Measurements from ENCODE around the gene CHST1.
A peak's percentile ranks its signal among the peaks of the same experiment; 100 is the strongest.

CHST1 gene

GRCh38 chr11:45674481-45675190 is 9.2 kb upstream of the CHST1 start:
- DNase-seq (ENCODE audit: low spot score) = no peak

- DNase-seq (ENCODE audit: low spot score) = no peak
Observed at GRCh38 chr11:45673441-45673840, 8.0 kb upstream of the CHST1 start.

- DNase-seq (ENCODE audit: low spot score) = no peak
Observed at GRCh38 chr11:45672593-45672992, 7.2 kb upstream of the CHST1 start.

- no peak for DNase-seq (ENCODE audit: low spot score)
Observed at GRCh38 chr11:45671246-45672171, 6.1 kb upstream of the CHST1 start.

GRCh38 chr11:45670386-45671135 is 5.1 kb upstream of the CHST1 start:
- no peak for DNase-seq (ENCODE audit: low spot score)

GRCh38 chr11:45669956-45670355 is 4.5 kb upstream of the CHST1 start:
- DNase-seq (ENCODE audit: low spot score) = no peak

- DNase-seq (ENCODE audit: low spot score) = peak; percentile 20
Observed at GRCh38 chr11:45669146-45669545, 3.7 kb upstream of the CHST1 start.

GRCh38 chr11:45667929-45668680 is 2.7 kb upstream of the CHST1 start:
- DNase-seq (ENCODE audit: low spot score) = no peak

GRCh38 chr11:45666648-45667642 is 1.5 kb upstream of the CHST1 start:
- no peak for DNase-seq (ENCODE audit: low spot score)

GRCh38 chr11:45665933-45666647 is 668 bp upstream of the CHST1 start:
- DNase-seq (ENCODE audit: low spot score) = no peak

GRCh38 chr11:45664376-45665205 is 831 bp downstream of the CHST1 start:
- DNase-seq (ENCODE audit: low spot score) = no peak

GRCh38 chr11:45663486-45664375 is 1.7 kb downstream of the CHST1 start:
- DNase-seq (ENCODE audit: low spot score) = peak; percentile 35

GRCh38 chr11:45662665-45663485 is 2.5 kb downstream of the CHST1 start:
- peak; percentile 53 for DNase-seq (ENCODE audit: low spot score)

GRCh38 chr11:45662096-45662664 is 3.2 kb downstream of the CHST1 start:
- no peak for DNase-seq (ENCODE audit: low spot score)

GRCh38 chr11:45661439-45662055 is 3.9 kb downstream of the CHST1 start:
- DNase-seq (ENCODE audit: low spot score) = no peak

Measured in kidney tubule cell (primary cell).